Stimulated activated effector memory CD8-positive, alpha-beta T cell treated with anti-CD3 and anti-CD28 coated beads, Interleukin-12 subunit alpha, Interleukin-12 subunit beta, amount 100 ng/mL, for 72 hours (primary cell): ENCODE data around the gene INPP5A.
A peak's percentile ranks its signal among the peaks of the same experiment; 100 is the strongest.
"Not testable (repeated sequence)": the region's sequence is repeated elsewhere in the genome, so short reads cannot be mapped to it uniquely, and the experiment has no call there.

Experiments used
- ATAC-seq: fragments of 150-1000 bp; cut with Tn5 transposase; 2 replicates; pipeline ENCODE4 v1.10.0; 2021
- DNase-seq, 2 donors: peaks; one replicate each; pipeline ENCODE4 v3.0.0; 2021 to 2022; ENCODE audit warnings: low spot score in 2 of 2
- H3K27ac Mint-ChIP-seq: one replicate; pipeline ENCODE4 v1.8.0; 2022; ENCODE audit warnings: mild to moderate bottlenecking, mixed read lengths
- H3K36me3 Mint-ChIP-seq: one replicate; pipeline ENCODE4 v1.8.0; 2022; ENCODE audit warnings: mild to moderate bottlenecking, mixed read lengths
- H3K4me1 Mint-ChIP-seq: one replicate; pipeline ENCODE4 v1.8.0; 2022; ENCODE audit warnings: mixed read lengths
- H3K4me3 Mint-ChIP-seq: one replicate; pipeline ENCODE4 v1.8.0; 2022; ENCODE audit warnings: mild to moderate bottlenecking, mixed read lengths
- H3K9me3 Mint-ChIP-seq: one replicate; pipeline ENCODE4 v1.8.0; 2022; ENCODE audit warnings: mixed read lengths

Gene INPP5A

GRCh38 chr10:132570265-132570664, 32.7 kb downstream of the INPP5A start:
- Mint-ChIP-seq H3K27ac (no peak overlapping the region), H3K4me3 (no peak overlapping the region), H3K9me3 (no peaks in the 10 kb centered on the region), H3K4me1 (peaks cover 19% of the 10 kb centered on the region), H3K36me3 (peaks cover 10% of the 10 kb centered on the region)
- ATAC-seq (no peak), DNase-seq (no peak)

- Mint-ChIP-seq H3K4me3 (no peak overlapping the region), H3K4me1 (peaks cover 19% of the 10 kb centered on the region), H3K36me3 (peaks cover 15% of the 10 kb centered on the region), H3K27ac (no peak overlapping the region), H3K9me3 (no peaks in the 10 kb centered on the region)
- no peak for ATAC-seq
- no peak for DNase-seq
Observed at GRCh38 chr10:132570771-132571649, 33.4 kb downstream of the INPP5A start.

DNA sequence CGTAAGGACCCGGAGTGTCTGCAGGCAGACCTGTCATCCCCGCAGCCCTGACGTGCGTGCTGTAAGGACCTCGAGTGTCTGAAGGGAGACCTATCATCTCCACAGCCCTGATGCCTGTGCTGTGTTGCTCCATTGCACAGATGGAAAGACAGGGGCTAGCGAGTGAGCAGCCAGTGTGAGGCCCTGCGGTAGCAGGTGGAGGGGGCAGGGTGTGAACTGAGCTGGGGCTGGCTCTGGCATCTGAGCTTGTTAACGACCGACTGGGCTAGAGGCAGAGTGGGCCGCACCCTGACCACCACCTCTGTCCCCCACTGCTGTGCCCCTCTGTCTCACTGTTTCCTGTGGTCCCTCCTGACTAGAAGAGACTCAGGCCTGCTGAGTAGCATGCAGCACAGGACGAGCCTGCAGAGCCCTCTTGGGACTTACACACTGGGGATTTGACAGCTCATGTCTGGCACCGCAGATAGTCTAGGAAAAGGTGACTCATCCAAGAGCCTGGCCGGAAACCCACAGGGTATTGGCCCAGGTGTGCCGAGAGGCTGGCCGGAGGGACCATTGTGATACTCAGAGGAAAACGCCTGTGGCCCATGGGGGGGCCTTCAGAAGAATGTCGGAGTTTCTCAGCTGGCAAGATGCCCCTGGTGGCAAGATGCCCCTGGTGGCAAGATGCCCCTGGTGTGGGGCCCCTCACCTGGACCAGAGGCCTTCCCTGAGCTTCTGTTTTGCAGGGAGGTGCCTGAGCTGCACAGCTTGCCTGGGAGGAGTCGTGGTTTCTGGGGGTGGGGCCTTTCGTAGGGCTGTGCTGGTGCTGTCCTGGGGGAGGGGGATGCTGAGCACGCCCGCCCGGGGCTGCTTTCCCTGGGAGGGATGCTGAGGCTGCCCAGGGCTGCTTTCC, 34.3 kb downstream of the INPP5A start:
- Mint-ChIP-seq H3K36me3 (peaks cover 15% of the 10 kb centered on the region), H3K27ac (no peak overlapping the region), H3K9me3 (no peaks in the 10 kb centered on the region), H3K4me1 (peaks cover 22% of the 10 kb centered on the region), H3K4me3 (no peak overlapping the region)
- DNase-seq, result peak in 1 of 2 donors; percentile 84
- ATAC-seq, result peak; percentile 80

GRCh38 chr10:132572545-132572937, 35.0 kb downstream of the INPP5A start:
- Mint-ChIP-seq H3K36me3 (peaks cover 15% of the 10 kb centered on the region), H3K9me3 (no peaks in the 10 kb centered on the region), H3K4me3 (no peak overlapping the region), H3K27ac (no peak overlapping the region), H3K4me1 (peaks cover 22% of the 10 kb centered on the region)
- ATAC-seq (no peak), DNase-seq (no peak)

DNA sequence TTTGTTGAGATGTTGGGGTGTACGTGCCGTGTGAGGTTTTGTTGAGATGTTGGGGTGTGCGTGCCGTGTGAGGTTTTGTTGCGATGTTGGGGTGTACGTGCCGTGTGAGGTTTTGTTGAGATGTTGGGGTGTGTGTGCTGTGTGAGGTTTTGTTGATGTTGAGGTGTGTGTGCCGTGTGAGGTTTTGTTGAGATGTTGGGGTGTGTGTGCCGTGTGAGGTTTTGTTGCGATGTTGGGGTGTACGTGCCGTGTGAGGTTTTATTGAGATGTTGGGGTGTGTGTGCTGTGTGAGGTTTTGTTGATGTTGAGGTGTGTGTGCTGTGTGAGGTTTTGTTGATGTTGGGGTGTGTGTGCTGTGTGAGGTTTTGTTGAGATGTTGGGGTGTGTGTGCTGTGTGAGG, 35.4 kb downstream of the INPP5A start:
- not testable (repeated sequence) for DNase-seq, H3K9me3 Mint-ChIP-seq, H3K27ac Mint-ChIP-seq, ATAC-seq, H3K4me3 Mint-ChIP-seq
- H3K4me1 Mint-ChIP-seq, result peaks cover 22% of the 10 kb centered on the region
- peaks cover 15% of the 10 kb centered on the region for H3K36me3 Mint-ChIP-seq

DNA sequence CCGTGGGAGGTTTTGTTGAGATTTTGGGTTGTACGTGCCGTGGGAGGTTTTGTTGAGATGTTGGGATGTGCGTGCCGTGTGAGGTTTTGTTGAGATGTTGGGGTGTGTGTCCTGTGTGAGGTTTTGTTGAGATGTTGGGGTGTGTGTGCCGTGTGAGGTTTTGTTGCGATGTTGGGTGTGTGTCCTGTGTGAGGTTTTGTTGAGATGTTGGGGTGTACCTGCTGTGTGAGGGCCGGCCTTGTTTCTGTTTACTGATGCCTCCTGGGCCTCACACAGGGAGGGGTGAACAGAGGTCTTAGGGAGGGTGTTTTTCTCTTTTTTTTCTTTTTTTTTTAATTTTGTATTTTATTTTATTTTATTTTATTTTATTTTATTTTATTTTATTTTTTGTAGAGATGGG, 36.7 kb downstream of the INPP5A start:
- H3K27ac Mint-ChIP-seq, result no peak overlapping the region
- H3K36me3 Mint-ChIP-seq, result peaks cover 21% of the 10 kb centered on the region
- H3K4me3 Mint-ChIP-seq, result no peak overlapping the region
- no peaks in the 10 kb centered on the region for H3K9me3 Mint-ChIP-seq
- ATAC-seq (no peak), DNase-seq (no peak)
- H3K4me1 Mint-ChIP-seq, result peaks cover 36% of the 10 kb centered on the region

DNA sequence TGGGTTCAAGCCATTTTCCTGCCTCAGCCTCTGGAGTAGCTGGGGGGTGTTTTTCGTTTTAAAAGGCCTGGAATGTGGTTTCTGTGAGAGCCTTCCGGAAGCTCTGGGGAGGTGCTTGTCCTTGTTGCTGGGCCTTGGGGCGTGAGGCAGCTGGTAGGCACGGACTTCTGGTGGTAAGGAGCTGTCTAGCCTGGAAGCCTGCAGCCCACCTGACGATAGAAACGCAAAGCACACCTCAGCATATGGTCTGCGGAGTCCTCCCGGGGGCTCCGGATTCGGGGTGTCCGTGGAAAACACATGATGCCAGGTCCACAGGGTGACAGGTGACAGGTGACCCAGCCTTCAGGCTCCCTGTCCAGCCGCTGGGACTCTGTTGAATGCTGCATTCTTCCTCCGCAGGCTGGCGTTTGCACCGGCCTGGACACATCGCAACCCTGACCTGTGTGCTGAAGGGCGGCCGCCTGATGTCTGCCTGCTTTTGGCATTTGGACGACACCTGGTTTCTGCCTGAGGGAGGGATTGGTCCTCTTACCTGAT, 37.3 kb downstream of the INPP5A start:
- Mint-ChIP-seq H3K27ac (peak overlapping the region; percentile 83), H3K9me3 (no peaks in the 10 kb centered on the region), H3K4me1 (peaks cover 36% of the 10 kb centered on the region), H3K36me3 (peaks cover 21% of the 10 kb centered on the region), H3K4me3 (peak overlapping the region; percentile 37)
- ATAC-seq (no peak), DNase-seq (peak in 1 of 2 donors; percentile 65)

GRCh38 chr10:132575320-132576201, 38.0 kb downstream of the INPP5A start:
- peak; percentile 83 for ATAC-seq
- H3K4me3 Mint-ChIP-seq, result peak overlapping the region; percentile 37
- H3K4me1 Mint-ChIP-seq, result peaks cover 30% of the 10 kb centered on the region
- peak overlapping the region; percentile 83 for H3K27ac Mint-ChIP-seq
- no peaks in the 10 kb centered on the region for H3K9me3 Mint-ChIP-seq
- DNase-seq, result peak in 1 of 2 donors; percentile 71
- peaks cover 21% of the 10 kb centered on the region for H3K36me3 Mint-ChIP-seq

DNA sequence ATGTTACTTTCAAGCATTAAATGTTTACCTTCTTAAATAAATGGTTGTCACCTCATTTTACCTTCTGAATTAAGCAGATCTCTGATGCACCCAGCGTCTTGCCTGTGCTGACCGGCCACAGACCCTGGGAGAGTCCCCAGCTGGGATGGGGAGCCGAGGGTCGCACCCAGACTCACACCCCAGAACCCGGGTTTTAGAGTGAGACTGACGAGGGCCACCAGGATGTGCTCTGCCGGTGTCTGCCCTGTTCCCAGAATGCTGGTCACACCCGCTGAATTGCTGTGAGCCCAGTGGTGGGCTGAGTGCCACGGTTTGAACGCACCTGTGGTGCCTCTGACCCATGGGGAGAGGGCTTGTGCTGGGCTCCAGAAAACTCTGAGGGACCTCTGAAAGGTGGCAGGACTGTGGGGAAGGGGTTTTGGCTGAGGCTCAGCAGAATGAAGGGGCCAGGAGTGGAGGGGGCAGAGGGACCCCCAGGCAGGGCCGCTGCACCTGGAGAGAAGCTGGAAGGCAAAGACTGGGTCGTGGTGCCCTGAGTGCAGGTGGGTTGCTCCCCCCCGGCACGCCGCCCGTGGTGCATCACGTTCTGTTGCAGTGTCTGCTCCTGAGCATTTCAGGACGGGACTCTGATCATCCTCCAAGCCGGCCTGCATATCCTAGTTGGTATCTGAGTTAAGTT, 39.2 kb downstream of the INPP5A start:
- H3K4me1 Mint-ChIP-seq, result peaks cover 35% of the 10 kb centered on the region
- DNase-seq, result no peak
- no peak for ATAC-seq

DNA sequence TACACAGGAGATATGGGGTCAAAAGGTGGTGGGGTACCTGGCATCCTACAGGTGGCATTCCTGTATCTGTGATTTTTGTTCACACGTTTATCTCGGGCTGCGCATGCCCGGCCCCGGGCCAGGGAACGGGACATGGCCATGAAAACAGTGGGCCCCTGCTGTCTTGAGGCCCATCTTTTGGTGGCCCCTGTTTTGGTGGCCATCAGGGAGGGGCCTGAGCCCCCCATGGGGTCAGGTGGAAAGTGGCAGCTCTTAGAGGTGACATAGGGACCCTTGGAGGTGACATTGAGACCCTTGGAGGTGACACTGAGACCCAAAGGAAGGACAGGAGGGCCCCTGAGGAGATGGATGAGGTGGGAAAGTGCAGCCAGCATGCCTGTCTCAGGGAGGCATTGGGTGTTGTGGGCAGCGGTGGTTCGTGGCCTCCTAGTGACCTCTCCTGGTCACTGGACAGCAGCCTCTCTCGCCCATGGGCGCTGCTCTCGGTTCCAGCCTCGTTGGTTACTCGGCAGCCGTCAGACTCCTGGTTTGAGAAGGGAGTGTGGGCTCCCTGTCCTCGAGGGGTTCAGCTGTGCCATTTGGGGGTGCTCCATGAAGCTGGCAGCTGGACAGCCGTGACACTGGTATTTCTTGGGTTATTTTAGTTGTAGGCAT, 39.9 kb downstream of the INPP5A start:
- peak in 1 of 2 donors; percentile 46 for DNase-seq
- Mint-ChIP-seq H3K27ac (no peak overlapping the region), H3K36me3 (peaks cover 14% of the 10 kb centered on the region), H3K9me3 (no peaks in the 10 kb centered on the region), H3K4me1 (peaks cover 35% of the 10 kb centered on the region), H3K4me3 (no peak overlapping the region)
- ATAC-seq, result no peak

More for the DNA sequence above, 39.2 kb downstream of the INPP5A start:
- H3K9me3 Mint-ChIP-seq, result no peaks in the 10 kb centered on the region
- H3K36me3 Mint-ChIP-seq, result peaks cover 18% of the 10 kb centered on the region
- H3K27ac Mint-ChIP-seq, result no peak overlapping the region
- H3K4me3 Mint-ChIP-seq, result no peak overlapping the region

DNA sequence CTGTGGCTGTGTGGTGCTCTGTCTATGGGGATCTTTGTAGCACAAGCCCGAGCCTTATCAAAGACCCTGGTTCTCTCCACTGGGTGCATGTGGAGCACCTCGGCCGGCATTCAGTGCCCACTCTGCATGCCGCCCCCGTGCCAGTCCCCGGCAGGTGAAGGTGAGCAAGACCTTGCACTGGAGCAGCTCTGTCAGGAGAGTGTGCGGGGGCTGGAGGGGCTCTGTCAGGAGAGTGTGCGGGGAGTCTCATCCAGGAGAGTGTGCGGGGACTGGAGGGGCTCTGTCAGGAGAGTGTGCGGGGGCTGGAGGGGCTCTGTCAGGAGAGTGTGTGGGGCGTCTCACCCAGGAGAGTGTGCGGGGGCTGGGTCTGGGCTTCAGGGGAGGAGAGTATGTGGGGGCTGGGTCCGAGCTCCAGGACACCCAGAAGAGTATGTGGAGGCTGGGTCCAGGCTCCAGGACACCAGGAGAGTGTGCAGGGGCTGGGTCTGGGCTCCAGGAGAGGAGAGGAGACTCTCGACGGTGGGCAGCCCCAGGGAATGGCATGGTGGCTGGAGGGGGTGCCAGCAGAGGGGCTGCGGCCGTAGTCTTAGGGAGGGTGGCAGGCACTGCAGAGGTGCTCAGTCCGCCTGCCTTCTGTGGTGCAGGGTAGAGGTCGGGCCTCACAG, 40.8 kb downstream of the INPP5A start:
- peaks cover 42% of the 10 kb centered on the region for H3K4me1 Mint-ChIP-seq
- peak overlapping the region; percentile 45 for H3K27ac Mint-ChIP-seq
- DNase-seq (peak in 1 of 2 donors; percentile 46), ATAC-seq (no peak)
- no peak overlapping the region for H3K4me3 Mint-ChIP-seq
- H3K9me3 Mint-ChIP-seq, result no peaks in the 10 kb centered on the region
- H3K36me3 Mint-ChIP-seq, result peaks cover 14% of the 10 kb centered on the region

GRCh38 chr10:132579027-132579859, 41.7 kb downstream of the INPP5A start:
- no peaks in the 10 kb centered on the region for H3K9me3 Mint-ChIP-seq
- ATAC-seq (no peak), DNase-seq (peak in 1 of 2 donors; percentile 47)
- H3K27ac Mint-ChIP-seq, result peak overlapping the region; percentile 45
- peaks cover 42% of the 10 kb centered on the region for H3K4me1 Mint-ChIP-seq
- no peak overlapping the region for H3K4me3 Mint-ChIP-seq
- H3K36me3 Mint-ChIP-seq, result peaks cover 14% of the 10 kb centered on the region

- Mint-ChIP-seq H3K4me1 (peaks cover 39% of the 10 kb centered on the region), H3K9me3 (no peaks in the 10 kb centered on the region), H3K36me3 (peaks cover 12% of the 10 kb centered on the region), H3K4me3 (no peak overlapping the region), H3K27ac (no peak overlapping the region)
- ATAC-seq (no peak), DNase-seq (no peak)
Observed at GRCh38 chr10:132580143-132580542, 42.6 kb downstream of the INPP5A start.
